COLO668 (cell line): Measurements from ENCODE around the gene KCNMB2.

Source experiments
- DNase-seq: peaks from one replicate; lab custom pipeline; 2025; ENCODE audit not compliant: unreplicated experiment; lab: John Stamatoyannopoulos, UW

The KCNMB2 gene

DNA sequence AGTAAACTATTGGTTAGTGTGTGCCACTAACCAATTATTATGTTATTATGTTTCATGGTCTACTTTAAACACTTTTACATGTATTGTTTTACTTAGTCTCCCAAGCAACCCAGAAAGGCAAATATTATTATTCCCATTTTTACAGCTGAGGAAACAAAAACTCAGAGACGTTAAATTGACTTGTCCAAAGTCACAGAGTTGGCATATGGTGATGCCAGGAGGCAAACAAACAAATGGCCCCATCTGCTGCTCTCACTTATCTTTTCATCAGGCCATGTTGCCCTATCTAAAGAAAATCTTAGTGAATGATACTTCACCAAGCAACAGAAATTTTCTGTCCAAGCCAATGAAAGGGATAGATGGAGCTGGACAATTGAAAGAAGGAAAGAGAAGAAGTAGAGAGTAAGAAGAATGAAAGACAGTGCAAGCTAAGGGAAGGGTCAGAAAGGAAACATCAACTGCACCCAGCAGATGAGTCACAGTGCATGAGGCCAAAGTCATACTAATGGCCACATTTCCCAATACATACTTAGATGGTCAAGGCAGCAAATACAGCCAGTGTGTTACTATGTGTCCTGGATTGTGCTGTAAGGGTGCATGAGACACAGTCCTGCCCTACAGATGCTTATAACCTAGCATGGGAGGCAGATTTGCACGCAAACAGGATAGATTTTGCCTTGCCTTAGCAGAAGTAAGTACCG lies 266.9 kb downstream of the KCNMB2 start:
- no peak for DNase-seq

DNA sequence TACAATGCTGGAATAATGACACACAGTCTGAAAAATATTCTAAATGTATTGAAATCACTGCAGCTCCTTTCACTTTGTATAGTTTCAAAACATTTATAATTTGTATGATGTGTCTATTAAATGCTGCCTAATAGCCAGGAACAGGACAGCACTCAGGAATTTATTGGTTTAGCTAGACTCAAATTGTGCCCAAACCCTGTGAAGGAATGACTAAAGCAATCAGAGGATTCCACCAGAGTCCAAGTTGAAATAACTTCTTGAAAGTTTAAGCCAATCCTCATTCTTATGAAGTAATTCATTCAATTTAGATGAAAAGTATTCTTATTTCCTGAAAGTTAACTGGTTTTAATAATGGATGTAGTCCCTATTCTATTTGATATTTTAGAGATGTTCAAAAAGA lies 268.4 kb downstream of the KCNMB2 start:
- DNase-seq, result no peak

DNA sequence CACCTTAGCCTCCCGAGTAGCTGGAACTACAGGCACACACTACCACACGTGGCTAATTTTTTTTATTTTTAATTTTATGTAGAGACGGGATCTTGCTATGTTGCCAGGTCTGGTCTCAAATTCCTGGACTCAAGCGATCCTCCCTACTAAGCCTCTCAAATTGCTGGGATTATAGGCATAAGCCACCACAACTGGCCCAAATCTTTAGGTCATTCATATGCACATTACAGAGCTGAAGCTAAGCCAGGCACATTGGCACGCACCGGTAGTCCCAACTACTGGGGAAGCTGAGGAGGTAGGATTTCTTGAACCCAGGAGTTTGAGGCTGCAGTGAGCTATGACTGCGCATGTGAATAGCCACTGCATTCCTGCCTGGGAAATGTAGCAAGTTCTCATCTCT lies 269.5 kb downstream of the KCNMB2 start:
- no peak for DNase-seq

DNA sequence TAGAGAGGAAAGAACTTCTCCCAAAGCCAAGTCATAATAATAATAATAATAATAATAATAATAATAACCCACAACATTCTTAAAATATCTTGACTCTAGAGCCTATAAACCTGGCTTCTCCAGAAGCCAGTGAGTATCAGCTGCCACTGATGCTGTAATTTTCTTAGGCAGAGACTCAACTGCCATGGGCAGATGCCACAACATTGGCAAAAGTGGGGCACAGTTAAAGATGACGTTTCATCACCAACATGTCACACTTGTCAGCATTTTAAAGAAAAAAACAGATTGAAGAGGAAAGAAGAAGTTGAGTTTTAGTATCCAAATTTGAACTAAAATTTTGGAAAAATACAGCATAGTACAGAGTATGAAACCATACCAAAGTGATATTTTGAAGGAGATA lies 270.4 kb downstream of the KCNMB2 start:
- no peak for DNase-seq

DNA sequence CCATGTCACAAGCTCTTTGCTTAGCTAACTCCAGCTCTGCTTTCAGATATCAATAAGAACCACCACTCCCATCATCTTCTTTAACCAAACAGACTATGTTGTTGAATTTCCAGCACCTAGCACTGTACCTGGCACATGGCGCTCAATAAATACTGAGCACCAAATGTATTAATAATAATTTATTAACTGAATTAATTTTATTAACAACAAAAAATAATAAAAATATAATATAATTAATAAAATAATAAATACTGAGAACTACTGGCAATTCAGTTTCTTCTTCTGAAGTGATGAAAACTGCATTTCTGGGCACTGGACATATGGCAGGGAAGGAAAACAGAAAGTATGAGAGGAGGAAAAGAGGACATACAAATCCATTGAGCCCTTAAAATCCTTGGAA lies 271.5 kb downstream of the KCNMB2 start:
- DNase-seq, result no peak

DNA sequence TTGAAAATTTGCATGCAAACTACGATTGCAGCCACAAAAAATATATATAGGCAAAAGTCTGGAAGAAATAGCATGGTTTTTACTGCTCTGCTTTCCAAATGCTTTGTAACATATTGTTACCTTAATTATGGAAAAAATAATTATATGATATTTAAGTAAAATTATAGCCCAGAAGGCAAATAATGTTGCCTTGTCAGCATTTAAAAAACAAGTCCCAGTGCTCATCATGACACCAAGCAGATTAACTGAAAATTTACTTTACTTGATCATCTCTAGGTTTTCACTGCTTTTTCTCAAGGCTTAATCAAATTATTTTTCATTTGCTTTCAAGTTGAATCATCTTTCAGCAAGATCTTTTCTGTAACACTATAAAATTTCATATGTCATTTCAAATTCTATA lies 272.5 kb downstream of the KCNMB2 start:
- DNase-seq, result no peak

DNA sequence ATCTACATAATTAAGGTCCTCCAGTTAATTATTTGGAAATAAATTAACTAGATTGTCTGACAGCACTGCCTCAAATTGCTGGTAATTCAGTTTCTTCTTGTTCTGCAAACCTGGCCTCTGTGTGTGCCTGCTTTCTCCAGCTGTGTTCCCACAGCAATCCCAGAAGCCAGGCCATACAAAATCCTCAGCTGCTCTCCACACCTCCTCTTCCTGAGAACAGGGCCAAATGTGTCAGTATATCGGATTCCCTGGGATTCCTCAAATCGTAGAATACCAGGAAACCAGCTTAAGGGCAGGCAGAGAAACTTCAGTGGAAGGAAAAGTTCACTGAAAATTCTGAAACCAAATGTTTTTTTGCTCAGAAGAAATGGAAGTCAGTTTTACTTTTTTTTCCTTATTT lies 273.9 kb downstream of the KCNMB2 start:
- no peak for DNase-seq

DNA sequence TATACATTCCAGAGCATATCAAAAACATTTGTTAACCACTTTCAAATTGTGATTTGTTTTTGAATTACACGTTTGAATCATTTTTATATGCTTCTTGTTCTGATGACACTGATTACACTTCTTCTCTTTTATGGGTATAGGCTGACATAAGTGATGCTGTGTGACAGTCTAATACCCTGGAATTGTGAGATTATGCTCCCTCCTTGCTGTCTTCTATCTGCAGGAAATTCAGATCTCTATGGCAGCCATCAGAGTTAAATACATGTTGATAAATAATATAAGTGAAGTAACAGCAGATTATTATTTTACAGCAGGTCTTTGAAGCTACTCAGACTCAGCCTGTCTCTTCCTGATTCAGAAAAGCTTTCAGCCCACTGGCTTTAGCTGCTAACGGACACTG lies 286.5 kb downstream of the KCNMB2 start:
- no peak for DNase-seq

DNA sequence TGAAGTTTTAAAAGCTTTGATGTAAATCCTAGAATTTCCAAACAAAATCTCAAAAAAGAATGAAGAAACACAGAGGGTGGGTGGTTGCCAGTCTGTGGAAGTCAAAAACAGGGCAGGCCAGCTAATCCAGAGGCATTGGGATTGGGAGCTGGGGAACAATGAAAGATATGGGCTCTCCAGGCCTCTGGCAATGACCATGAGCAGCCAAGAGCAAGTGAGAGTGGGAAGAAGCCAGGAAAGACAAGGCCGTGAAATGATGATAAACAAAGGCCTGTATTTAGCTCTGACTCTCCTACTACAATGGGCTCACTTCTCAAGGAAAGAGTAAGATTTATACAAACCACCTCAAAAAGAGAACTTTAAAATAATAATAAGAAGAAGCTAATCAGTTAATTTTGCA lies 286.9 kb downstream of the KCNMB2 start:
- DNase-seq, result no peak

DNA sequence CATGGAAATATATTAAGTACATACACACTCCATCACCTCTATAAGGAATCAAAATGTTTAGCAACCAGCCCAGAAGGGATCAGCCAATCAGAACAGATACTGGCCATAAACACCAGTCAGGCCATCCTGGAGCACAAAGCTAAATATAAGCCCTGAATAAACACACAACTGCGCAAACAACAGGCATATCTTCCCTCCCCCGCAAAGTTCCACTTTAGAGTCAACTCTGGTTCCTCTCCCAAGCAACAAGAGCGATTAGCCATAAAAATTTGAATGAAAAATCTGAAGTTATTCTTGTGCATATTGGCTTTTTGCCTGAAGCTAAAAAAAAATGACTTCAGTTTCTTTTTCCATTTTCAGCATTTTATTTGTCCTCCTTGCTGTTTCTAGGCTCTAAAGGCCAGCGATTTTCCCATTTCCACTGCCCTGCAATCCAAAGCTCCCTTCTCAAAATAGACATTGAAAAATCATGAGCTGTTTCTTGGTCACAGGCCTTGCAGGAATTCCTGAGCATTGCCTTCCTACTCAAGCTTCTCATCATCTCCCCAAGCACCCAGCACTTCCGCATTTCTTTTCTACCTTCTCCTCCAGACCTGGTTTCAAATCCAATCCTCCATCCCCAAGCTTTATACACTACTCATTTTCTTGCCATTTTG lies 287.5 kb downstream of the KCNMB2 start:
- no peak for DNase-seq

DNA sequence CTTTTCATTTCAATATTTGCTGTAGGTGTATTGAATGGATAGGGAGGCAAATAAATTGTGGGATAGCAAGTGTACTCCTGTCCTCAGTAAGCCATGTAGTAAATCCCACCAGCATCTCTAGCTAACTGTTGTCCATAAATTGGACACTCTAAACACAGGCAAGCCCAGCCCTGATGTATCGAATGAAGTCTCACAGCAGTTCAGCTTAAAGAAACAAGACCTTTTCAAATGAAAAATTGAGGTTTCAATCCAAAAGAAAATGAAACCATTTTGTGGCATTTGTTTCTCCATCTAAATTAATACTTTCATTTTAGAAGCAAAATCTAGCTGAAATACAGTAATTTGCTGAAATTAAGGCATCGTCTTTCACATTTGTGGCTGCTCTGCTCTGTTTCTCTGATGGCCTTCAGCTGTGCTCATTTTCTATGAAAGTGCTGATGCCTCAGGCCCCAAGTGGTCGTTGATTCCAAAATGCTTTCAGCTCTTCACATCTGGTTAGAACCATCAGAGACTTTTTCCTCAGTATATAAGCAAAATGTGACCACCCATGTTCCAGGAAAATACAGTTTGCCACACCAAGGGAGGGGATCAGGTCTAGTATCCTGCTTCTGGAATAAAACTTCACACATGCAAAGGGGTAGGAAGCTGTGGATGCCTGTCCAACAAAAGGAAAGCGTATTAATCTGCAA lies 290.3 kb downstream of the KCNMB2 start:
- no peak for DNase-seq

DNA sequence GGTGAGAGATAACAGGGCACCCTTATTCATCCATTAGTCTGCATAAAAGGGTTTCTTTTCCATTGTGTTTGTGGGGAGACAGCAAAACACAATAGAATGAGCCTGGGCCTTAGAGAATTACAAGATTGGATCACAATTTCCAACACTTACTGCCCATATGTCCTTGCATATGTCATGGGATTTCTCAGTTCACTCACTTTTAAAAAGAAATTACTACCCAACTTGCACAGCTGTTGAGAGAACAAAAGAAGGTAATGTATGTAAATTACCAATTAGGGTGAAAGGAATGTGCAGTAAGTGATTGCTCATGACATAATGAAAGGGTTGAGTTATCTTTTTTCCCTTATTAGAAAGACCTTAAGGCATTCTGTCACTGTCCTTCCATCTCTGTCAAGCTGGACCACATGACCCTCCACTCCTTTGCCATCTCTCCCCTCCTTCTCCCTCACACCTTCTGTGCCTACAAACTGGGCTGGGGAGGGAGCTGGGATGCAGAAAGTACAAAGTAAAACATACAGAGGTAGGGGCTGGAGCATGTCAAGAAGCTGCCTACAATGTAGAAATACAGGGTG lies 291.1 kb downstream of the KCNMB2 start:
- no peak for DNase-seq

DNA sequence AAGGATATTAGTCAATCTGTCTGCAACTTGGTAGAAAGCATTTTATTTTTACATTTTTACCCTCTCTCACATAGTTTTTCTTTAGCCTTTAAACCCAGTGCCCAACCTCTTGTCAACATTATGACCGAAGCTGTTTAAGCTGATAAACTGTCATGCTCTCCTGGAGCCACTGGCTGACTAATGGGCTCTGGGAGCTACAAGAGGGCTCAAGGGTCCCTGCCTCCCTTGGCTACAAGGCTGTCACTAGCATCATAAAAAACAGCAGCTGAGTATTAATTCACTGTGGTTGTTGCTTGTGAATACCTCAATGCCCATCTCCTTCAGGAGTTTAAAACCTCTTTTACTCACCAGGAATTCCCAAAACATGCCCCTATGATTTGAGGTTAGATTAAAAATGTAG lies 297.5 kb downstream of the KCNMB2 start:
- DNase-seq, result no peak

DNA sequence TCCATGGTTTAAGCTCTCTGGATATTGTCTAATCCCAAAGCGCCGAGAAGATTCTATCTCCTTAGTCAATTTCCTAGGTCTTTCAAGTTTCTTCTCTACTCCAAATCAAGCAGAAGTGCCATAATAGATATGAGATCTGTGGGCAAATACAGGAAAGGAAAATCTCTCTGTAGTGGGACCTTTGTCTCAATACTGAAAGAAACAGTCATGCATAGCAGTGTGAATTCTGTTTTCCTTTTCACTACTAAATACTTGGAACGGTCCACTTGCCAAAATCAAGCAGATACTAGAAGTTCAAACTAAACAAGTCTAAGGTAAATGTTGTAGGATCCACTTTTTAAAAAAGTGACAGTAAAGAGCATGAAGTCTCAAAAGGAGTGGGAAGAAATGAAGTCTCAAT lies 298.8 kb downstream of the KCNMB2 start:
- DNase-seq, result no peak

DNA sequence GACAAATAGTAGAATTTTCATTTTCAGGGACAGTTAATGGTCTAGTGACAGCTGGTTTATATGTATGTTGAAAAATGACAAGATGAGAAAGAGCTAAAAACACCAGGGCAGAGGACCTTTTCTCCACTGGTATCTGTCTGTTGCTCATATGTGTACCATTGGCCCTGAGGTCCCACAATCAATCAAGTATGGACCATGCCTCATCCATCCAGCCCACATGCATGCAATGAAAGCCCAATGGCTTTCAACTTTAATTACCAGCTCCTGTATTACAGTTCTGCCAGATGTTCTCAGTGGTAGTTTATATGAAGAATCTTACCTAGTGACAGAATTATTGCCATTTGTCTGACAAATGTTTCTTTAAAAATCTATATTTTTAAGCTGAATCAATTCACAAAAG lies 301.3 kb downstream of the KCNMB2 start:
- no peak for DNase-seq

DNA sequence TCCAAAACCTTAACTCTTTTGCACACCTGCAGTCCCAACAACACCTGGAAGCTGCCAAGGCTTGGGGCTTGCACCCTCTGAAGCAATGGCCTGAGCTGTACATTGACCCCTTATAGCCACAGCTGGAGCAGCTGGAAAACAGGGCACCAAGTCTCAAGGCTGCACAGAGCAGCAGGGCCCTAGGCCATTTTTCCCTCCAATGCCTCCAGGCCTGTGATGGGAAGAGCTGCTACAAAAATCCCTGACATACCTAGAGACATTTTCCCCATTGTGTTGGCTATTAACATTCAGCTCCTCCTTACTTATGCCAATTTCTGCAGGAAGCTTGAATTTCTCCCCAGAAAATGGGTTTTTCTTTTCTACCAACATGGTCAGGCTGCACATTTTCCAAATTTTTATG lies 304.4 kb downstream of the KCNMB2 start:
- no peak for DNase-seq

DNA sequence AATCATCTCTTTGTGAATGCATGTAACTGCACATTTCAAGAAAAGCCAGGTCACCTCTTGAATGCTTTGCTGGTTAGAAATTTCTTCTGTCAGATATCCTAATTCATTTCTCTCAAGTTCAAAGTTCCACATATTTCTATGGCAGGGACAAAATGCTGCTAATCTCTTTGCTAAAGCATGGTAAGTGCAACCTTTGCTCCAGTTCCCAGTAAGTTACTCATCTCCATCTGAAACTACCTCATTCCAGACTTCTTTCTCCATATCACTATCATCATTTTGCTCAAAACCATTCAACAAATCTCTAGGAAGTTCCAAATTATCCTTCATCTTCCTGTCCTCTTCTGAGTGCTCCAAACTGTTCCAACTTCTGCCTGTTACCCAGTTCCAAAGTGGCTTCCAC lies 304.8 kb downstream of the KCNMB2 start:
- DNase-seq, result no peak

DNA sequence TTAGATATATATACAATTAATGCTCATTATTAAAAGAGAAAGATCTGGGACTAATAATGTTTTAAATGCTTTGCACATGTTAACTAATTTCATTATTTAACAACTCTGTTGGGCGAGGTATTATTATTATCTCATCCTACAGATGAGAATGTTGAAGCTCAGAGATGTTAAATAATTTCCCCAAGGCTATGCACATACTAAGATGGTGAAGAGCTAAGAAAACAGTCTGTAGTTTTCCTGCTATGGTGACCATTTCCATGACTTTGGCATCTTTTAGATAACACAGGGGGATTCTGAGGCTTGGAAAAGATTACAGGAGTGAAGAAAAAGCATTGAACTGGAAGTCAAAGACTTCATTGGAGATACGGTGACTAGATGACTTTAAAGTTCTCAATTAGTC lies 308.7 kb downstream of the KCNMB2 start:
- no peak for DNase-seq

DNA sequence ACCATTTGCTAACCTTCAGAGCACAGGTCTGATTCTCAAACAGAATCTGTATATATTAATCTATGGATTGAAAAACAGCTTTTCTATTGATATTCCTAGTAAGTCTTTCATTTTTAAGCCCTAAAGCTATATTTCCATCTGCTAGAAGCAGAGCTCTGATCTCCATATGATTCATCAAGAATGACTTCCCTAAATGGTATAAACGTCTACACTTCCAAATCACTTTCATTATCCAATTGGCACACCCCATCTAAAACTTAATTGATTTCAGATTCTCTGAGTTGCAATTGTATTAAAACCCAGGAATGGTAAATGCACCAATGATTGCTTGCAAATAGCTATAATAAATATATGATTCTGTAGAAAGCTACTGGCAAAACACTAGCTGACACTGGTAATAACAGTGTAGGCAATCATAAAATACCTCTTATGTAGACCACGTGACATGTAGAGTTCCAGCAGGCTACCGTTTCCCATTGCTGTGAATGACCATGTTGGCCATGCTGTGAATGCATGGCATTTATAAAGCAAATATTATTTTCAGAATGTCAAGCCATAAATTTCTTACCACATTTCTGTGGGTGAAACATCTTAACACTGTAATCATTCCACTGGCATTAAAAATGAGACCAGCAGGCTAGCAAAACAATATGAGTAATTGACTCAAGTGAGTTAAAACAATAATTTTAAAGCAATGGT lies 309.3 kb downstream of the KCNMB2 start:
- DNase-seq, result no peak

DNA sequence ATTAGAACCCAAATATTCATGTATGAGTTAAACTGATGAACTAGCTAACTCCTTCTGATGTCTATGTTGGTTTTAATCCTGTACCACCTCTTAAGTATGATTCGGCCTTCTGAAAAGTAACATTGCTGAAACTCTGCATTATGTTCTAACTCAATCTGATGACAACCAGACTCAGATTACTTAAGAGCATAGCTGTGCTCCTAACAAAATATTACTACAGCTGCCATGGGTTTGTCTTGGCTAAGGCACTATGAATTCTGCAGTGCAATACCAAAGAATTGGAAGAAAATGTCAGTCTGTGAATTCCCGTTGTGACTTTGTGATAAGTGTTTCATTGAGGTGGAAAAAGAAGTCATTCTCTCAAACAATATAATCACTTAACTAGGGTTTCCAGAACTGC lies 311.0 kb downstream of the KCNMB2 start:
- no peak for DNase-seq

DNA sequence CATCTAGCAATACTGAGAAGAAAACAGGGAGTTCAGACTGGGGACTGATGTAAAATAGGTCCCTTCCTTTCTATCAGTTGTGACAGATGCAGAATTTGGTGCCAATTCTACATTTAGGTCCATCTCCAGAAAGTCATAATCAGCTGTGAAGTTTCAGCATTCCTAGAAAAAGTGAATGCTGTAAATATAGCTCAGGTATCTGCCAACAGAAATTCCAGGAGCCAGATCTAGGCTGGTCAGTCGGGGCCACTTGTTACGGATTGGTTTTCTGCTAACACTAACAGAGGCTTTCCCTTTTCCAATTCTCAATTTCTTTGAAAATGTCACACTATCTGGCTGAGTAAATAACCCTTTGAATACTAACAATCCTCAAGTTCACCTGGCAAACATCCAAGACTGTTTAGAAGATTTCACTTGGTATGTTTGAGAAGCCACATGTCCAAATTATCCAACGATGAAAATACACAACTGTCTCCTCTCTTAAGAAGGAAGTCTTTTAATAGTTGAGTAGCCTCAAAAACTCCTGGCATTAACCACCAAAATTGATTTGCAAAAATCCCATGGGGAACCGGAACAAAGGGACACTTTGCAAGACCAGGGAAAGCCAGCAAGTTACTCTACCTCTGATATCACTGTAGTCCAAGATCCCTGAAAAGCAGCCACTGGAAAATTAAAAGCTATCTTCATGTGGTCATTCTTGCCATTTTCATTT lies 313.1 kb downstream of the KCNMB2 start:
- no peak for DNase-seq
